Activated CD8-positive, alpha-beta memory T cell treated with anti-CD3 and anti-CD28 coated beads for 1 hour (primary cell): Measurements from ENCODE around the gene AMACR.

ENCODE experiments used
- DNase-seq, 2 donors: peaks; one replicate each; pipeline ENCODE4 v3.0.0-alpha.2; 2020; ENCODE audit warnings: low read depth in 1 of 2; ENCODE audit errors: extremely low read depth in 1 of 2

Gene AMACR

DNA sequence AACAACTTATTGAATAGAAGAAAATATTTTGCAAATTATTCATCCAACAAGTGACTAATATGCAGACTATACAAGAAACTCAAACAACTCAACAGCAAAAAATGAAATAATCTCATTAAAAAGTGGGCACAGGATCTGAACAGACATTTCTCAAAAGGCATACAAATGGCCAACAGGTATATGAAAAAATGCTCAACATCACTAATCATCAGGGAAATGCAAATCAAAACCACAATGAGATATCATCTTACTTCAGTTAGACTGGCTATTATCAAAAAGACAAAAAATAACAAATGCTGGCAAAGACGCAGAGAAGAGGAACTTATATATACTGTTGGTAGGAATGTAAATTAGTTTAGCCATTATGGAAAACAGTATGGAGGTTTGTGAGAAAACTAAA is 1.8 kb upstream of the AMACR start:
- no peak for DNase-seq

DNA sequence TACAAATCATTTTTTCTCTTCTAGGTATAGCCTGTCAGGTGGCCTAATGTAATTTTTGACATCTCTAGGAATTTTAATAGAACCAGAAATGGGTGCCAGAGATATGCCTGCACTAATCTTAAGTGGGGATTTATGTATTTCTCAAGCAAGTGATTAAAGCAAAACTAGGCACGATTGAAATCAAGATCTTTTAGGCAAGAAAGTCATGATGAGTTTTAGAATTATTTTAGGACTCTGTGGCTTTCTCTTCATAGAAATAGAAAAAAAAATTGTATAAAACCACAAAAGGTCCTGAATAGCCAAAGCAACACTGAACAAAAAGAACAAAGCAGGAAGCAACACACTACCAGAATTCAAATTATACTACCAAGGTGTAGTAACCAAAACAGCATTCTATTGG is 952 bp upstream of the AMACR start:
- DNase-seq = no peak

DNA sequence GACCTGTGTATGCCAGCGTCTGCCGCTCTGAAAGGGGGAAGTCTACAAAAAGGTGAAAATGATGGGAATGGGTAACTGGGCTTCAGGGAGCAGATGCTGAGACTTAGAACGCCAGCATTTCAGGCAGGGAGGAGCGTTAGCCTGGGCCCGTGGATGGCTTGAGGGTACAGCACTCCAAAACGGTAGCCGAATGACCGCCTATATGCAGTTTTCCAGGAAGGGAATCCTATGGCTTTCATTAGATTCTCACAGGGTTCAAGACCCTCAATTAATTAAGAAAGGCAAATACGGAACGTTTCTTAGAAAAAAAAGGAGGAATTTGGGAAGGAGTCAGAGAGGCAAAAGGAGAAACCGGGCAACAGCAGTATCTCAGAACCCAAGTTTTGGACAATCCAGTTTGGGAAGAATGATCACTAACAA is 639 bp downstream of the AMACR start:
- DNase-seq = no peak

DNA sequence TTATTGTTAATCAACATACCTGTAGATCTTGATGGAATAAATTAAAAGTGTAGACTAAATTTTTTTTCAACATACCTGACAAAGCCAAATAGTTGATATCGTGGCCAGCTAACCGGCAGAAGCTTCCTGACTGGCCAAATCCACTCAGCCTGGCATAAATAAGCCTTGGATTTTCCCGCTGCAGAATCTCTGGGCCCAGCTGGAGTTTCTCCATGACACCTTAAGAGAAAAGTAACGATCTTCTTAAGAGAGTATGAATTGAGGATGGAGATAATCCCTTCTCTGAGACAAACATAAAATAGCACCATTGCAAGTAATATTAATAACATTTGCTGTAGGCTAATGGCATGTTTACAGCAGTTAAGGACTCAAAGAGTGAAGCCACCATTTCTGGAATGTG is 2.2 kb downstream of the AMACR start:
- no peak for DNase-seq

DNA sequence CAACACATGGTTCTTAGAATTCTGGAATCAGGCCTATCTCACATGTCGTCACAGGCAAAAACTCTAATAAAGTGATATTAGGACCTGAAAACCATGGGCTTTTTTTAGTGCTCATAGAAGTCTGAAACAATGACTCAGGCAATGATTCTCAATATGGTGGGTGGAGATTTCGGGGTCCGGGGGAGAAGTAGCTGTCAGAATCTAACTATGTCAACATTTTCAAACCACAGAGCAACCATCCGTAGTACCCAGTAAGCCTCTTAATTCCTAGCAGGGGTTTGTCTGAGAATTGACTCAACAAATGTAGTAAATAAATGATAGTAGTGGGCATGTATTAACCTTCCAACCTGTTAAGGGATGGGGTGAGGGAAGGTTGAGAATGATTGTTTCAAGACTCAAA is 2.6 kb downstream of the AMACR start:
- DNase-seq = no peak

DNA sequence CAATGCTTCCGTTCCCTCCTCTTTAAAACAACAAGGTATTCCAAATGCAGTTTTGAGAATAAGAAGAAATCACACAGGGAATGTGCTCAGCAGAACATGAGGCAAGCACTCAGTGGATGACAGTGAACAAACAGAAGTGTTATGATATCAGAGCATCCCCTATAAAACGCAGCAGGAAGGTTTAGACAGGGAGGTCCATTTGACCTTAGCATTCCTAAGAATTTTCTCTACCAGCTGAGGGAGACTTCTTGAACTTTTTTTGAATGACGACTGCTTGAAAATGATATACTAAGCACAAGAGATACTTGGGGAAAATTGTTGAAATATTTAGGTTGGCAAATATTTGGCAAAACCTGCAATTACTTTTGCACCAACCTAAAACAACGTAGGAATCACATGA is 3.9 kb downstream of the AMACR start:
- no peak for DNase-seq

DNA sequence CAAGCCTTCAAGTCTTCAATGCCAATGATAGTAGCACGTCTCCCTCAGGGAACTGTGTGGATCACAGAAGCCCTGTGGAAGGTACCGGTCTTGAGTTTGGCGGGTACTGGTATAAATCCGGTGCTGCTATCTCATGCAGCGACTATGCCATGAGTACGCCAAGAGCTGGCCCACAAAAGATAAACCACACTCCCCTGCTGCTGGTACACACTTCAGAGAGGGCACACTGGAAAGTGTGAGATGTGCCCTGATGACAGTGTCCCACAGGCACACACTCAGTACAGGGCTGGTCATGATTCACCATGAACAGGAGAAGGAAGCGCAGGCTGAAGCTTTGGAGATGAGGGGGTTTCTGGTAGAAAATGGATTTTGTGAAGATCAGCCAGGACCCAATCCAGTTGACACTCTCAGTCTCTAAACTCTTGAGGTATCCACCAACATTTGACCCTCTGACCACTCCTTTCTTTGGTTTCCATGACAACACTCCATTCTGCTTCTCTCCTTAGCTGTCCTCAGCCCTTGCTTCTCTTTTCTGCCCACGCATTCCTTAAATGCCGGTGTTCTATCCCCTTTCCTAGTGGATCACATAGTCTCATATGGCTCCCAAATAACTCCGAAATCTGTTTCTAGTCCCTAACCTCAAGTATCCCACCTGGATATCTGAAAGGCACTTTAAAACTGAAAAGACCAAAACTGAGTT is 5.1 kb downstream of the AMACR start:
- DNase-seq = no peak

DNA sequence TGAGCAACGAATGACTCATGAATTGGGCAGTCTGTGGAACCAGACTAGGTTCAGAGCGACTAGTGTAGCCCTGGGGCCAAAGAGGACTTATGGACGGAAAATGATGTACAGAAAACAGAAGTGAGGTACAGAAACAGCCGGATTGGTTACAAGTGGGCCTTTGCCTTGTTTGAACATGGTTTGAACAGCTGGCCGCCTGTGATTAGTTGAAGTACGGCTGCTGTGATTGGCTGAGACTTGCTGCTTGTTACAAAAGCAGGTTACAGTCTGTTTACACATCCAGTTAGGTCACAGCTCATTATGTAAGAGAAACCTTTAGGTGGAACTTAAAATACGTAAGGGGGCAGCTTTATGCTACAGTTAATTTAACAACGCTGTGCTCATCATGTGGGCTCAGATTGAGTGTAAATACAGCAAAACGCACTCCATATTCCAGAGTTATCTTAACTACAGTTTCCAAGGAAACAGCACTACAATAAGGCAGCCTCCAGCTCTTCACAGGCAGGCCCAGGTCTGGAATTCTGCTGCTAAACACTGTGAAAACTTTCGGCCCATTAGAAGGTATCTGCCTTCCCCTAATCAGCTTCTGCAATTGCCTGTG is 6.5 kb downstream of the AMACR start:
- DNase-seq = no peak

DNA sequence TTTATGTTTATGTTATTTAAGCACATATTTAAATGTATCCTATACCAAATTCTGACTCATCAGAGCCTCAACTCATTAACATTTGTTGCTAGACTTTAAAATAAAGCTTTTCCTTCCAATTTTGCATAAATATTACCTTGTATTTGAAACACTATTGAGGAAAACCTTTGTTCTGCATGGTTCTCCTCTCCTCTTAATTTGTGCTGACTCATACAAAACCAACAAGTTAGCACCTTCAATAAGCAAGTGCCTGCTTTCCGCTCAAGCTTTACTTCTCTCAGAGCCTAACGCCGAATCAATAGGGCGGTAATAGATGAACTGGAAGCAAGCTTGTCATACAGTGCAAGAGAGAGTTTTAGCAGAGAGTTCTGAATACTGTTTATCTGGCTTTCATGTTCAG is 7.9 kb downstream of the AMACR start:
- DNase-seq = no peak

DNA sequence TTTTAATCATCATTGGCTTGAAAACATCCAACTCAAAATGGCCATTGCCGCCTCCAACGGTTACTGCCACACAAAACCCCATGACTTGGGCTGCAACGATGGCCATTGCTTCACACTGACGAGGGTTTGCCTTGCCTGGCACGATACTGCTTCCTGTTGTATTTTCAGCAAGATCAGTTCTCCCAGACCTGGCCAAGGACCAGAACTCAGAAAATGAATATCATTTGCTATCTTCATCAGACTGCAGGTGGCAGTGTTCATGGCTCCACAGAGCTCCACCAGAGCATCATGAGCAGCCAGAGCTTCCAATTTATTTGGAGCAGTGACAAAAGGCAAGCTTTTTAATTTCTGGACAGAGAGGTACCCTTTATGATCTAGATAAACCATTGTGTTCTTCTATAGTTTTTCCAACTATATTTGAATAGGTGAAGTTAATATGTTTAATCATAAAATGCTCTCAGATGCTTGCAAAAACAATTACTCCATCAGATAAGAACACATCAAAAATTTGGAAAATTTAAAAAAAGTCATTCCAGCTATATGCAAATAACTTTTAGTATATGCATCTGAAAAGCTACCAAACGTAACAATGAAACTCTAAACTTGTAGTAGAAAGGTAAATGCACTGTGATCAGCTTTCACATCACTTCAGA is 10.4 kb downstream of the AMACR start:
- DNase-seq = no peak

DNA sequence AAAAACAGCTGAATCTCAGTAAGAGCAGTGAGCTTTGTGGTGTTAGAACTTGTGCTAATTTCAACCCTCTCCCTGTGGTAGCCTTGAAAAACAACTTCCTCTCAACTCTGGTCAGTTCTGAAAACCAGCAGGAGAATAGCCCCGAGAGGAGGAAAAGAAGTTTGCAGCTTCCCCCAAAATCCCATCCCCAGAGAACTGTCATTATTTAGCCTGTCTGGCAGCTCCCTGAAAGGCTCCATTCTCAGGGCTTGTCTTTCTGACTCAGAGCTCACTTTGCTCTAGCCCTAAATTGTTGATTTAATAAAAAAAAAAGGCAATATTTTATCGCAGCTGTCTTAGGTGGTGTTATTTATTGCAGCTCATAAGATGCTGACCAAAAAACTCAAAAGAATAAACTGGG is 12.0 kb downstream of the AMACR start:
- DNase-seq = no peak

DNA sequence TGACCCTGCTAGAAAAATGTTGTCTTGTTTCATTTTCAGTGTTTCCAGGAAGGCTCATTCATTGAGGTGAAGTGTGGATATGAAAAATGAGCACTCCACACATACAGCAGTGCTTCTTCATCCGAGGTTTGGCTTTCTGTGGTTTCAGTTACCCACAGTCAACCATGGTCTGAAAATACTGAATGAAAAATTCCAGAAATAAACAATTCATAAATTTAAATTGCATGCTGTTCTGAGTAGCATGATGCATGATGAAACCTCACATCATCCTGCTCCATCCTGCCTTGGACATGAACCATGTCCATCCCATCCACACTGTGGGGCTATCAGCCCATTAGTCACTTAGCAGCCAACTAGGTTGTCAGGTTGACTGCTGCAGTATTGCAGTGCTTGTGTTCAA is 13.0 kb downstream of the AMACR start:
- DNase-seq = no peak

DNA sequence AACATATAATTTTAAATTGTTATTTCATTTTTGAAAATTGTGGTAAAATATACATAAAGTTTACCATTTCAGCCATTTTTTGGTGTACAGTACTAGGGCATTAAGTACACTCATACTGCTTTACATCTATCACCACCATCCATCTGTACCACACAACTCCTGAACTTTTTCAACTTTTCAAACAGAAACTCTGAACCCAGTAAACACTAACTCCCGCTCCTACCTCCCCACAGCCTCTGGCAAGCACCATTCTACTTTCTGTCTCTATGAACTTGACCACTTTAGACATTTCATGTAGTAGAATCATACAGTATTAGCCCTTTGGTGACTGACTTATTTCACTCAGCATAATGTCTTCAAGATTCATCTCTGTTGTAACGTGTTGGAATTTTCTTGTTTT is 15.0 kb downstream of the AMACR start:
- no peak for DNase-seq

DNA sequence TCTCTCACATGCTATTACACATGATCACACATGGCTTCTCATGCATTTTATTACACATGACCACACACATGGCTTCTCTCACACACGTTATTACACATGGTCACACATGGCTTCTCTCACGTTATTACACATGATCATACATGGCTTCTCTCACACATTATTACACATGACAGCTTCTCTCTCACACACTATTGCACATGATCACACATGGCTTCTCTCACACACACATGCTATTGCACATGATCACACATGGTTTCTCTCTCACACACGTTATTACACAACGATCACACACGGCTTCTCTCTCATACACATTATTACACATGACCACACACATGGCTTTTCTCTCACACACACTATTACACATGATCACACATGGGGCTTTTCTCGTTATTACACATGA is 22.4 kb downstream of the AMACR start:
- no peak for DNase-seq

DNA sequence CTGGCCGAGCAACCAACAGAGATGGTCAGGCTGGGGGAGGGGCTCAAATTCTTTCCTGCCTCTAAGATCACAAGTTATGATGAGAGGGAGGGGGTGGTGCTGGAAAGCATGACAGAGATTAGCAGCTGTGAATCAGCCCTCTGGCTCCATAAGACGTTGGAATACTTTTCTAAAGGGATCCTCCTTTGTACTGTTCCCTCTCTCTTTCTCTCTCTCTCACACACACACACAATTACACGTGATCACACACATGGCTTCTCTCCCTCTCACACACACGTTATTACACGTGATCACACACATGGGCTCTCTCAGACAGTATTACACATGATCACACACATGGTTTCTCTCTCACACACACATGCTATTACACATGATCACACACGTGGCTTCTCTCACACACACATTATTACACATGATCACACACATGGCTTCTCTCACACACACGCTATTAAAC is 23.2 kb downstream of the AMACR start, which contains the start of gene SLC45A2:
TSS of gene SLC45A2 (minus strand) at position 23 of the 454 bp plus-strand sequence. CDS start 110 bp downstream, outside the sequence.
- no peak for DNase-seq

DNA sequence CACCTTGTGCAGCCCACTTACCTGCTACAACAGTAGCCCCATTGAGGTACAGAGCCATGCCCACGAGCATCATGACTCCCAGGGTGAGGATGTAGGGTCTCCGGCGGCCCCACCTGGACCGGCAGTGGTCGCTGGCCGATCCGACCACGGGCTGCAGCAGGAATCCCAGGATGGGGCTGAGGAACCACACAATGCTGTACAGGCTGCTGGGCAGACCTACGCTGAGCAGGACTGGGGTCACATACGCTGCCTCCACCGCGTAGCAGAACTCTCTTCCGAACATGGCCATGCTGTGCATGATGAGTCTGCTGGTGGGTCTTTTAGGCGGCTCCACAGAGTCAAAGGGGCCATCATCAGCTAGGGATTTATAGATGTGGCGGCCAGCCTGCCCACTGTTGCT is 23.7 kb downstream of the AMACR start:
- DNase-seq = no peak

DNA sequence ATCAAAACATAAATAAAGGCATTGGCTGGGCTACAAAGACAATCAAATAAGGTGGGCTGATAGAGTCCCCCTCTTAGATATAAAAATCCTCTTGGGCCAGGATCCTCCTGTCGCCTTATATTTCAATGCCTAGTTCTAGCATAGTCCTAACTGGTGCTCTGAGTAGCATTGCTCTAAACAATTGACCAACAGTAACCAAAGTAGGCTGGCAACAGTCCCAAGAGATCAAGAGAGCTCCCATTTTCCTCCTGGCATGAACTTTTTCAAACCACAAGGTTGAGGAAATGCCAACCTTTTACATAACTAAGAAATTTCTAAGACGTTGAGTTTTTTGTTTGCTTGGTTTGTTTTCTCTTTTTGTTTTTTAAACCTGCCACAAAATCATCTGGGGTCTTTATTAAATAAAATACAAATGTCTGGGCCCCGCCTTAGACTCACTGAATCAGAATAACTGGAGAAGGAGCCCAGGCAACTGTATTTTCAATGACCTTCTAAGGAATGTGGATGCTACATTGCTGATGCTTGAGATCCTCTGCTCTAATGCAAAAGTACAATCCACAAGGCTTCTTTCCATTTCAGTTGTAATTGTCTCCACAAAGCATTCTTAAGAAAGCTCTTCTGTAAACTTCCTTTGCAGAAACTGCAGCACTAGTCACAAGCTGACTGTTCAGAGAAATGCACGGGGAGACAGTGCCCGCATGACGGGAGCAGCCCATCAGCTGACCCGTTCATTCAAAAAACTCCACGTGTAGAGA is 26.3 kb downstream of the AMACR start:
- DNase-seq = no peak

DNA sequence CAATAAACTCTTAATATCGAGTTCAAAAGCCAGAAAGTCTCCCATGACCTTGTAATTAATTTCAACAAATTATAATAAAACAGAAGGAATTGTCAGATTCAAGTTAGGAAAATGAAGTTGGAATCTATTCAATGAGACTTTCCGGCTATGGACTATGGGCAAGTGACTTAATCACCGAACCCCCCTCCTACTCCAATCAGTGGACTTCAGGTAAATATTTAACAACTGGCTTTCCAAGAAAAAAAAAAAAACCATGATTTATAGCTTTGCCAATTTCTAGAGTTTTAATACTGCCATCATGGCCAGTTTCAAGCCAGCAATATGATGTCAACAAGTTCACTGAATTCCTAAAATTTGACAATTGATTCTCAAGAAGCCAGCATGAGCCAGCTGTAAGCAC is 27.8 kb downstream of the AMACR start:
- DNase-seq = no peak

DNA sequence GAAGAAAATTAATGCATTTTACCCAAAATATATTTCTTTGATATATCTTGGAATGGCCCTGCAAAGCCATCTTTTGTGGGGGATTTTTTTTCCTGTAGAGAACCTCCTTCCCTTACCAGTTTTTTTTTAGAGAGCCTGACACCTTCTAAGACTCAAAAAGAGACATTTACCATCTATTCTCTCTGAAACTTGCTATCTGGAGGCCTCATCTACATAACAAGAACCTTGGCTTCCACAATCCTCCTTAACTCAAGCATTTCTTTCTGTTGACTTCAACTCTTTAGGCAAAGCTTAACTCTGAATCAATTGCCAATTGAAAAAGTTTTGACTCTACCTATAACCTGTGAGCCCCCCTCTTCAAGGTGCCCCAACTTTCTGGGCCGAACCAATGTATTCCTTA is 29.5 kb downstream of the AMACR start:
- DNase-seq = no peak

DNA sequence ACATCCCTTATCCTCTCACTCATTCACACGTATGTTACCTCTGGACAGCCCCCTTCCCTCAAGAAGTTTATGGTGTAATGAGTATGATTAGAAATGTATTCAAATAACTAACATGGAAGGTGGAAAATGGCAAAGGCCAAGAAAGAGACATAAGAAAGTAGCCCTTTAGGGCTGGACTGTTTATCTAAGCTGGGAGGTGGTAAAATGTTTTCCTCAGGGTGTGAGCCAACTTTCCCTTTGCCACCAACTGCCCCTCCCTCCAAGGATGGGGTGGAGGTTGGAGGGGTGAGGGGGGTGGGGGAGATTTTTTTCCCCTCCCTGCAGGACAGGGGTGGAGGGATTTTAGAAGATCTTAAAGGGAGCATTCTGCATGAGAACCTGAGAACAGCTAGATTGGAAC is 31.5 kb downstream of the AMACR start:
- DNase-seq = no peak

DNA sequence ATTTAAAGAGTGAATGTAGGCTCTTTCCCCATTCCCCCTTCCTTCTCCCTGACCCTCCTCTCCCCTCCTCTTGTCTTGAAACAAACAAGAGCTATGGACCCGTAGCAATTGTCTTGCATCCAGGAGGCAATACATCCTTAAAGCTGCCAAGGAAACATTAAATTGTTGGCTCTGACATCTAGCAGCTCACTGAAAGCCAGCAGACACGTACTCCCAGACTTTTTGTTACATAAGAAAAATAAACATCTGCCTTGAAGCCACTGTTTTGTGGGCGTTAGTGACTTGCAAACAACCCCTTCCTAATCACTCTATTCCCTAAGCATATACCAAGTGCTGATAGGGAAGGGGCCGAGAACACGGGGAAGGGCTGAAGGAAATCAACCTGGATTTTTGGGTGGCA is 32.0 kb downstream of the AMACR start:
- DNase-seq = no peak

DNA sequence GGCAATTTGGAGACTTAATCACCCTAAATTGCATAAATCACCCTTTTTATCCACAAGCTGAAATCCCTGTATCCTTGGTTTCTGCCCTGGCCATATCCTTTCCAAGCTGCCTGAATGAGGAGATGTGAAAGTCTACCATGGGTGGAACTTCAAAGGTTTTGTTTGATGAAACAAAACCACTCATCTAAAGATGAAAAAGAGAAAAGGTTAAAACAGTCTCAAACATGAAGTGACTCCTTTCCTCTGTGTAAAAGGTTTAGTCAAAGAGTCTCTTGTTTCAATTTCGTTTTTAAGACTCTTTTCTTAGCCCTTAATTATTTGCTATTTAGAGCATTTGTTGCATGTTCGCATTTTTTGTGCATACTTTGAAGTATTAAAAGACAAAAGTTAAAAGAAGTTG is 34.6 kb downstream of the AMACR start:
- no peak for DNase-seq
